GM12874 (cell line): ENCODE data around the gene DMRTA2.
A peak's percentile ranks its signal among the peaks of the same experiment; 100 is the strongest.

Source experiments
- CTCF ChIP-seq: IDR thresholded peaks from 2 replicates; pipeline ENCODE4 v1.5.1; 2011; ENCODE audit warnings: low read depth, mild to moderate bottlenecking, control low read depth, low read length, moderate library complexity; ENCODE audit not compliant: insufficient read depth

Gene DMRTA2

GRCh38 chr1:50369008-50369634, 54.1 kb downstream of the DMRTA2 start:
- no peak for TF ChIP-seq CTCF

GRCh38 chr1:50368179-50369007, 54.9 kb downstream of the DMRTA2 start:
- TF ChIP-seq CTCF, result peak; percentile 60
